WTC11 (cell line): ENCODE measurements around the gene ATXN10. TPM values are rescaled to one million over a fixed set of nuclear protein-coding genes. Genes with fewer than 3 reads are reported as not detected.

ENCODE experiments used
- ATAC-seq: fragments of 200-7000 bp; cut with Tn5 transposase; 2 replicates; pipeline ENCODE4 v1.10.0; 2021; ENCODE audit warnings: mild to moderate bottlenecking, moderate library complexity
- CTCF ChIA-PET: fragments of 300-600 bp; sonication (Branson Sonifier 250); formaldehyde crosslinking; loops from one replicate; lab custom pipeline; 2021; ENCODE audit warnings: antibody characterized with exemption; lab: Charles Lee
- POLR2A ChIA-PET: fragments of 350-600 bp; sonication (Branson Sonifier 250); formaldehyde crosslinking; loops from one replicate; lab custom pipeline; 2021; ENCODE audit warnings: antibody characterized with exemption; lab: Charles Lee
- DNase-seq: peaks from one replicate; pipeline ENCODE4 v3.0.0; 2021; ENCODE audit warnings: low spot score
- H3K27ac Mint-ChIP-seq: 2 replicates; pipeline ENCODE4 v1.8.0; 2021; ENCODE audit warnings: mixed read lengths
- H3K27me3 Mint-ChIP-seq: 2 replicates; pipeline ENCODE4 v1.8.0; 2021; ENCODE audit warnings: low read depth, mild to moderate bottlenecking, moderate library complexity, mixed read lengths
- H3K36me3 Mint-ChIP-seq: 2 replicates; pipeline ENCODE4 v1.8.0; 2021; ENCODE audit warnings: mixed read lengths
- H3K4me1 Mint-ChIP-seq: 2 replicates; pipeline ENCODE4 v1.8.0; 2022; ENCODE audit warnings: mixed read lengths
- H3K4me3 Mint-ChIP-seq: 2 replicates; pipeline ENCODE4 v1.8.0; 2021; ENCODE audit warnings: mild to moderate bottlenecking, moderate library complexity, mixed read lengths
- H3K9me3 Mint-ChIP-seq: 2 replicates; pipeline ENCODE4 v1.8.0; 2021; ENCODE audit warnings: mixed read lengths
- GABPB1 ChIP-seq: sonication (generic); formaldehyde crosslinking; IDR thresholded peaks from 2 replicates; pipeline ENCODE4 v1.8.1; 2023; ENCODE audit warnings: mild to moderate bottlenecking, missing genetic modification reagents
- HMGXB4 ChIP-seq: sonication (generic); formaldehyde crosslinking; IDR thresholded peaks from 2 replicates; pipeline ENCODE4 v1.8.1; 2023; ENCODE audit warnings: mild to moderate bottlenecking, moderate library complexity, missing genetic modification reagents
- NFE2L1 ChIP-seq: sonication (generic); formaldehyde crosslinking; IDR thresholded peaks from 2 replicates; pipeline ENCODE4 v1.8.1; 2023; ENCODE audit warnings: missing genetic modification reagents
- NFYB ChIP-seq: sonication (generic); formaldehyde crosslinking; conservative IDR thresholded peaks from 2 replicates; pipeline ENCODE4 v1.8.0; 2022; ENCODE audit warnings: low read depth, missing genetic modification reagents
- NR2C2 ChIP-seq: sonication (generic); formaldehyde crosslinking; IDR thresholded peaks from 2 replicates; pipeline ENCODE4 v1.8.0; 2022; ENCODE audit warnings: mild to moderate bottlenecking, missing genetic modification reagents
- PRRX2 ChIP-seq: fragments of 250-450 bp; sonication (Bioruptor Pico); IDR thresholded peaks from 2 replicates; pipeline ENCODE4 v1.8.0; 2021; ENCODE audit warnings: mild to moderate bottlenecking
- RORB ChIP-seq: fragments of 250-450 bp; sonication (Bioruptor Pico); IDR thresholded peaks from 2 replicates; pipeline ENCODE4 v1.9.0; 2021; ENCODE audit warnings: mild to moderate bottlenecking
- SP1 ChIP-seq: sonication (generic); formaldehyde crosslinking; conservative IDR thresholded peaks from 2 replicates; pipeline ENCODE4 v1.8.1; 2022; ENCODE audit warnings: missing genetic modification reagents
- TCF7 ChIP-seq: sonication (generic); formaldehyde crosslinking; IDR thresholded peaks from 2 replicates; pipeline ENCODE4 v1.8.0; 2022; ENCODE audit warnings: mild to moderate bottlenecking, low read depth, missing genetic modification reagents, moderate library complexity
- ZNF138 ChIP-seq: sonication (generic); formaldehyde crosslinking; conservative IDR thresholded peaks from 2 replicates; pipeline ENCODE4 v1.8.1; 2022; ENCODE audit warnings: mild to moderate bottlenecking, moderate library complexity, missing genetic modification reagents
- ZNF232 ChIP-seq: sonication (generic); formaldehyde crosslinking; IDR thresholded peaks from 2 replicates; pipeline ENCODE4 v1.8.0; 2022; ENCODE audit warnings: mild to moderate bottlenecking, missing genetic modification reagents
- ZNF263 ChIP-seq: sonication (generic); formaldehyde crosslinking; IDR thresholded peaks from 2 replicates; pipeline ENCODE4 v1.8.1; 2022; ENCODE audit warnings: low read depth, mild to moderate bottlenecking, moderate library complexity, missing genetic modification reagents
- ZNF532 ChIP-seq: fragments of 250-450 bp; sonication (Bioruptor Pico); IDR thresholded peaks from 2 replicates; pipeline ENCODE4 v1.9.0; 2021; ENCODE audit warnings: mild to moderate bottlenecking, borderline replicate concordance
- total RNA-seq: library from RNA; stranded (reverse); gene quantifications from 3 replicates; pipeline ENCODE4 v1.2.3, GENCODE V29; 2021
- TF ChIP-seq, protein P1 (sequence below): sonication (generic); formaldehyde crosslinking; conservative IDR thresholded peaks from 2 replicates; pipeline ENCODE4 v1.8.1; 2023; ENCODE audit warnings: mild to moderate bottlenecking, low read depth, missing genetic modification reagents, moderate library complexity
- TF ChIP-seq, protein P2 (sequence below): sonication (generic); formaldehyde crosslinking; IDR thresholded peaks from 2 replicates; pipeline ENCODE4 v1.8.1; 2023; ENCODE audit warnings: mild to moderate bottlenecking, missing genetic modification reagents
- TF ChIP-seq, protein P3 (sequence below): sonication (generic); formaldehyde crosslinking; IDR thresholded peaks from 2 replicates; pipeline ENCODE4 v1.8.0; 2022; ENCODE audit warnings: missing genetic modification reagents
- TF ChIP-seq, protein P4 (sequence below): sonication (generic); formaldehyde crosslinking; IDR thresholded peaks from 2 replicates; pipeline ENCODE4 v1.8.0; 2023; ENCODE audit warnings: missing genetic modification reagents

The ATXN10 gene
- total RNA-seq, 1 experiment from 2014 or later: 185 TPM

DNA sequence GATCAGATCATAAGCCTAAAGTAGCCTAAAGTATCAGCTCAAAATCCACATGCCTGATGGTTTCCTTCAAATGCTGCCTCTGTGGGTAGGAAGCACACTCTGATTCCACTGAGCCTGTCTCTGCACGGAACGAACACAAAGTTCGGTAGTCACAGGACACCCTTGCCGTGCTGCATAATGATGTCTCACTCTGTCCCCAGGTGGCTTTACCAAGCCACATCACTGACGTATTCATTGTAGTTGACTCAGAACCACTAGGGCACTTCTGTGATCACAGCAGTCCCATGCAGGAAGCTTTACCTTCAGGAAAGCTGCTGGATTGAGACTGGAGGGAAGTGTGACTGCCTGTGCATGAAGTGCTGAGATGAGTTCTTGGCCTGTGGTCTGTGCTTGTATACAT, 147.7 kb downstream of the ATXN10 start:
- H3K4me3 Mint-ChIP-seq: no peak overlapping the region
- ChIA-PET POLR2A (no interaction called here), CTCF (interaction anchor here (2.6 kb wide), 1 partner anchor 45 kb away, joined by 10 read pairs; no protein-coding TSS in a partner anchor)
- ATAC-seq: no peak
- peaks cover 10% of the 10 kb centered on the region for H3K4me1 Mint-ChIP-seq
- TF ChIP-seq, protein P1, sequence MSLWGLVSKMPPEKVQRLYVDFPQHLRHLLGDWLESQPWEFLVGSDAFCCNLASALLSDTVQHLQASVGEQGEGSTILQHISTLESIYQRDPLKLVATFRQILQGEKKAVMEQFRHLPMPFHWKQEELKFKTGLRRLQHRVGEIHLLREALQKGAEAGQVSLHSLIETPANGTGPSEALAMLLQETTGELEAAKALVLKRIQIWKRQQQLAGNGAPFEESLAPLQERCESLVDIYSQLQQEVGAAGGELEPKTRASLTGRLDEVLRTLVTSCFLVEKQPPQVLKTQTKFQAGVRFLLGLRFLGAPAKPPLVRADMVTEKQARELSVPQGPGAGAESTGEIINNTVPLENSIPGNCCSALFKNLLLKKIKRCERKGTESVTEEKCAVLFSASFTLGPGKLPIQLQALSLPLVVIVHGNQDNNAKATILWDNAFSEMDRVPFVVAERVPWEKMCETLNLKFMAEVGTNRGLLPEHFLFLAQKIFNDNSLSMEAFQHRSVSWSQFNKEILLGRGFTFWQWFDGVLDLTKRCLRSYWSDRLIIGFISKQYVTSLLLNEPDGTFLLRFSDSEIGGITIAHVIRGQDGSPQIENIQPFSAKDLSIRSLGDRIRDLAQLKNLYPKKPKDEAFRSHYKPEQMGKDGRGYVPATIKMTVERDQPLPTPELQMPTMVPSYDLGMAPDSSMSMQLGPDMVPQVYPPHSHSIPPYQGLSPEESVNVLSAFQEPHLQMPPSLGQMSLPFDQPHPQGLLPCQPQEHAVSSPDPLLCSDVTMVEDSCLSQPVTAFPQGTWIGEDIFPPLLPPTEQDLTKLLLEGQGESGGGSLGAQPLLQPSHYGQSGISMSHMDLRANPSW (CRISPR knock-in tag): no peak
- TF ChIP-seq, protein P2, sequence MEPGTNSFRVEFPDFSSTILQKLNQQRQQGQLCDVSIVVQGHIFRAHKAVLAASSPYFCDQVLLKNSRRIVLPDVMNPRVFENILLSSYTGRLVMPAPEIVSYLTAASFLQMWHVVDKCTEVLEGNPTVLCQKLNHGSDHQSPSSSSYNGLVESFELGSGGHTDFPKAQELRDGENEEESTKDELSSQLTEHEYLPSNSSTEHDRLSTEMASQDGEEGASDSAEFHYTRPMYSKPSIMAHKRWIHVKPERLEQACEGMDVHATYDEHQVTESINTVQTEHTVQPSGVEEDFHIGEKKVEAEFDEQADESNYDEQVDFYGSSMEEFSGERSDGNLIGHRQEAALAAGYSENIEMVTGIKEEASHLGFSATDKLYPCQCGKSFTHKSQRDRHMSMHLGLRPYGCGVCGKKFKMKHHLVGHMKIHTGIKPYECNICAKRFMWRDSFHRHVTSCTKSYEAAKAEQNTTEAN: no peak
- TF ChIP-seq SP1 (CRISPR knock-in tag) (no peak), GABPB1 (CRISPR knock-in tag) (no peak), NFE2L1 (CRISPR knock-in tag) (no peak), ZNF232 (no peak), HMGXB4 (CRISPR knock-in tag) (no peak), TCF7 (CRISPR knock-in tag) (no peak)
- TF ChIP-seq, protein P3, sequence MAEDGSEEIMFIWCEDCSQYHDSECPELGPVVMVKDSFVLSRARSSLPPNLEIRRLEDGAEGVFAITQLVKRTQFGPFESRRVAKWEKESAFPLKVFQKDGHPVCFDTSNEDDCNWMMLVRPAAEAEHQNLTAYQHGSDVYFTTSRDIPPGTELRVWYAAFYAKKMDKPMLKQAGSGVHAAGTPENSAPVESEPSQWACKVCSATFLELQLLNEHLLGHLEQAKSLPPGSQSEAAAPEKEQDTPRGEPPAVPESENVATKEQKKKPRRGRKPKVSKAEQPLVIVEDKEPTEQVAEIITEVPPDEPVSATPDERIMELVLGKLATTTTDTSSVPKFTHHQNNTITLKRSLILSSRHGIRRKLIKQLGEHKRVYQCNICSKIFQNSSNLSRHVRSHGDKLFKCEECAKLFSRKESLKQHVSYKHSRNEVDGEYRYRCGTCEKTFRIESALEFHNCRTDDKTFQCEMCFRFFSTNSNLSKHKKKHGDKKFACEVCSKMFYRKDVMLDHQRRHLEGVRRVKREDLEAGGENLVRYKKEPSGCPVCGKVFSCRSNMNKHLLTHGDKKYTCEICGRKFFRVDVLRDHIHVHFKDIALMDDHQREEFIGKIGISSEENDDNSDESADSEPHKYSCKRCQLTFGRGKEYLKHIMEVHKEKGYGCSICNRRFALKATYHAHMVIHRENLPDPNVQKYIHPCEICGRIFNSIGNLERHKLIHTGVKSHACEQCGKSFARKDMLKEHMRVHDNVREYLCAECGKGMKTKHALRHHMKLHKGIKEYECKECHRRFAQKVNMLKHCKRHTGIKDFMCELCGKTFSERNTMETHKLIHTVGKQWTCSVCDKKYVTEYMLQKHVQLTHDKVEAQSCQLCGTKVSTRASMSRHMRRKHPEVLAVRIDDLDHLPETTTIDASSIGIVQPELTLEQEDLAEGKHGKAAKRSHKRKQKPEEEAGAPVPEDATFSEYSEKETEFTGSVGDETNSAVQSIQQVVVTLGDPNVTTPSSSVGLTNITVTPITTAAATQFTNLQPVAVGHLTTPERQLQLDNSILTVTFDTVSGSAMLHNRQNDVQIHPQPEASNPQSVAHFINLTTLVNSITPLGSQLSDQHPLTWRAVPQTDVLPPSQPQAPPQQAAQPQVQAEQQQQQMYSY (CRISPR knock-in tag): no peak
- H3K27ac Mint-ChIP-seq: peak overlapping the region; percentile 31; the same call in 1 of the 2 replicates
- no peaks in the 10 kb centered on the region for H3K27me3 Mint-ChIP-seq
- H3K36me3 Mint-ChIP-seq: peaks cover 7% of the 10 kb centered on the region; the same call in 1 of the 2 replicates
- no peaks in the 10 kb centered on the region for H3K9me3 Mint-ChIP-seq
- no peak for DNase-seq

DNA sequence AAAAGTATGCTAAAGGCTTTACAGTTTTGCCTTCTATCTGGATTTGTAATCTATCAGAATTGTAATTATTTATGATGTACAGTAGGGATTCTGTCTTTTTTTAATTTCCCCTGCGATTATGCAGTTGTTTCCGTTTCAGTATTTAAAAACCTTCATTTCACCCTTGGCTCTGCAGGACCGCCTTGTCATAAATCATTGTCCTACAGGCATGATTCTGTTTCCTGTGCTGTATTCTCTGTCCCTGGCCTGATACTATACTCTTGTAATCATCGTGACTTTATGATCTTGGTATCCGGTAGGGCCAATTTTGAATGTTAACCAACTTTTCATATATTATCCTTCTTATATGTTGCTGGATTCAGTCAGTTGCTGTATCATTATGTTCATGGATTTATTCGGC, 151.7 kb downstream of the ATXN10 start:
- H3K27me3 Mint-ChIP-seq: no peaks in the 10 kb centered on the region
- no peak overlapping the region for H3K4me3 Mint-ChIP-seq
- ATAC-seq (no peak), DNase-seq (no peak)
- no peaks in the 10 kb centered on the region for H3K9me3 Mint-ChIP-seq
- ChIA-PET POLR2A (no interaction called here), CTCF (no interaction called here)
- H3K36me3 Mint-ChIP-seq: peaks cover 14% of the 10 kb centered on the region
- no peak overlapping the region for H3K27ac Mint-ChIP-seq
- peaks cover 3% of the 10 kb centered on the region for H3K4me1 Mint-ChIP-seq
- TF ChIP-seq PRRX2 (CRISPR knock-in tag): no peak
- TF ChIP-seq ZNF263 (CRISPR knock-in tag): no peak
- TF ChIP-seq, protein P4, sequence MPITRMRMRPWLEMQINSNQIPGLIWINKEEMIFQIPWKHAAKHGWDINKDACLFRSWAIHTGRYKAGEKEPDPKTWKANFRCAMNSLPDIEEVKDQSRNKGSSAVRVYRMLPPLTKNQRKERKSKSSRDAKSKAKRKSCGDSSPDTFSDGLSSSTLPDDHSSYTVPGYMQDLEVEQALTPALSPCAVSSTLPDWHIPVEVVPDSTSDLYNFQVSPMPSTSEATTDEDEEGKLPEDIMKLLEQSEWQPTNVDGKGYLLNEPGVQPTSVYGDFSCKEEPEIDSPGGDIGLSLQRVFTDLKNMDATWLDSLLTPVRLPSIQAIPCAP (CRISPR knock-in tag): no peak
- TF ChIP-seq NR2C2 (CRISPR knock-in tag): no peak
- TF ChIP-seq ZNF138 (CRISPR knock-in tag): no peak
- TF ChIP-seq NFYB: no peak
- no peak for TF ChIP-seq ZNF532 (CRISPR knock-in tag)
- no peak for TF ChIP-seq RORB (CRISPR knock-in tag)
- TF ChIP-seq, protein P3 (CRISPR knock-in tag): no peak
- no peak for TF ChIP-seq GABPB1 (CRISPR knock-in tag)
